ENCODE results near the gene TSPOAP1.

The TSPOAP1 gene

GRCh38 chr17:58339755-58340404 is 11.3 kb upstream of the TSPOAP1 start:
- DNase-seq: peak; percentile 47

- peak; percentile 43 for DNase-seq
These were observed 10.5 kb upstream of the TSPOAP1 start for GRCh38 chr17:58338841-58339754.

DNA sequence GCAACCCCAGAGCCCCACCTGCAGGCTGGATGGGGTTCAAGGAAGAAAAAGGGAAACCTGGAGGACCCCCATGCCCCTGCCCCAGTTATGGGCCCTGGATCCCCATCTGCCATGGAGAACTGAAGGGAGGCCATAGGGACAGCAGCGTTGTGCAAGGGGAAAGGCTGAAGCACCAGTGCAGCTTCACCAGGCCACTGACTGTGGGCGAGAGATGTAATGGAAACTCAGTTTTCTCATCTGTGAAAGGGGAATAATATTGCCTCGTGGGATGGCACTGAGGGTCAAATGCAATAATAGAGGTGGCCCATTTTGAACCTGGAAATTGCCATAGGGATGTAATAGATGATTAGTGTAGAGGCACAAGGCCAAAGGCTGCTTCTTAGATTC is 9.9 kb upstream of the TSPOAP1 start:
- DNase-seq: no peak

- peak; percentile 92 for DNase-seq
These were observed 9.2 kb upstream of the TSPOAP1 start for GRCh38 chr17:58337600-58338453.

DNA sequence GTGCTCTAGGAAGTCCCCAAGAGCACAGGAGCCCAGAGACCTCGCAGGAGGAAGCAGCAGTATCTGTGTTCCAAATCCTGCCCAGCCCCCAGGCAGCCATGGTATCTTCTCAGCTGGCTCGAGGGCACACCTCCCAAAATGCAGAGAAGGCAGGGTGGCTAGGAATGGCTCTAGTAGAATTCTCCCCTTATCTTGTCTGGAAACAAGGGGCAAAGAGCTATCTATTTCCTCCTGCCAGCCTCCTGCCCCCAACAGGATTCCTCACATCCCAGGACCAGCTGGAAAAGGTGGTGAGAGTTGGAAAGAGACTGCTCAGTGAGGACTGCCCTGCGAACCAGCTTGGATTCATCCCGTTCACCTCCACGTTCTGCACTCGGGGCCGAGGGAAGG is 8.6 kb upstream of the TSPOAP1 start:
- peak; percentile 59 for DNase-seq

DNA sequence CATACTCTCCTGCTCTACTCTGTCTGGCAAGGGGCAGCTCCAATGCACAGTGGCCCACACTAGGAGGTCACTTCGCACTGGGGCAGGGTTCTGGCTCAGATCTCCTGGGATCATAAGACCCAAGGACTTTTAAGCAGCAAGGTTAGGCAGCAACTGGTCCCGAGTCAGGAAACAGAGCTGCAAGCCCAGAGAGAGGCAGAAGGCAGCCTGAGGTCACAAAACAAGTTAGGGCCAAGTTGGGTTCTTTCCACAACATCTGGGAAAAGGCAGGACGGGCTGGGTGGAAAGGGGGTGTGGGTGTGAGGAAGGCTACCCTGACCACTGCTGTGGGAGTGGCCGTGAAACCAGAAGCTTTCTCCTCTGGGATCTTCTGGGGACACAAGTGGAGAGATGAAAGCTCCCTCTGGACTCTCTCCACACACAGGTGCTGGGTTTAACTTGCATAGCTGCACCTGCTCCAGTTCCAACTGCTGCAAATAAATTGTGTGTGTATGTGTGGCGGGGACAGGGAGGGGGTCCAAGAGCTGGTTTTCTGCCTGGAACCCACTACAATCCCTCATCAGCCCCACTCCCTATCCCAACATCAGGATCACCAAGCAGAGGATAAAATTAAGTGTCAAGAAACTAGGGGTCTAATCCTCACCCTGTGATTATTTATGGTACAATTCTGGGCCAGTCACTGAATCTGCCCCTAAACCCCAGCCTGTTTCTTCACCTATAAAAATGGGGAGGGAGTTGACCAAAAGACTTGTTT is 8.0 kb upstream of the TSPOAP1 start:
- DNase-seq: no peak

GRCh38 chr17:58335779-58336455 is 7.3 kb upstream of the TSPOAP1 start:
- DNase-seq: peak; percentile 84

GRCh38 chr17:58335061-58335731 is 6.6 kb upstream of the TSPOAP1 start:
- peak; percentile 13 for DNase-seq

- no peak for DNase-seq
These were observed 6.1 kb upstream of the TSPOAP1 start for GRCh38 chr17:58334661-58335060.

DNA sequence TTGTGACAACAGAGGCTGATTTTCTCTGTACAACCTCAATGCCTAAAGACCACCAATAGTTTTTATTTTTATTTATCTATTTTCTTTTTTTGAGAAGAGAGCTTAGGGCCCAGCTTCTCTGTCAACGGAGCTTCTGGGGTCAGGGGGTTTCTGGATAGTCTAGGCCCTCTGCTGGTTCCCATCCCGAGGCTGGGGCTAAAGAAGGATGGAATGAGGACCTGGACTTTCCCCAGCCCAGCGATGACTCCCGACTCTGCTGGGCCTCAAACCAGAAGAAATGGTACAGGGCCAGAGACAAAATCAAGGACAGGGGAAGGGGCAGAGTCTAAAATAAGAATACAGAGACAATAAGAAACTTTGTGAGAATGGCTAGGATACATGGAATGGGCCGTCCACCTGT is 5.7 kb upstream of the TSPOAP1 start:
- no peak for DNase-seq

- no peak for DNase-seq
These were observed 5.2 kb upstream of the TSPOAP1 start for GRCh38 chr17:58333736-58334207.

DNA sequence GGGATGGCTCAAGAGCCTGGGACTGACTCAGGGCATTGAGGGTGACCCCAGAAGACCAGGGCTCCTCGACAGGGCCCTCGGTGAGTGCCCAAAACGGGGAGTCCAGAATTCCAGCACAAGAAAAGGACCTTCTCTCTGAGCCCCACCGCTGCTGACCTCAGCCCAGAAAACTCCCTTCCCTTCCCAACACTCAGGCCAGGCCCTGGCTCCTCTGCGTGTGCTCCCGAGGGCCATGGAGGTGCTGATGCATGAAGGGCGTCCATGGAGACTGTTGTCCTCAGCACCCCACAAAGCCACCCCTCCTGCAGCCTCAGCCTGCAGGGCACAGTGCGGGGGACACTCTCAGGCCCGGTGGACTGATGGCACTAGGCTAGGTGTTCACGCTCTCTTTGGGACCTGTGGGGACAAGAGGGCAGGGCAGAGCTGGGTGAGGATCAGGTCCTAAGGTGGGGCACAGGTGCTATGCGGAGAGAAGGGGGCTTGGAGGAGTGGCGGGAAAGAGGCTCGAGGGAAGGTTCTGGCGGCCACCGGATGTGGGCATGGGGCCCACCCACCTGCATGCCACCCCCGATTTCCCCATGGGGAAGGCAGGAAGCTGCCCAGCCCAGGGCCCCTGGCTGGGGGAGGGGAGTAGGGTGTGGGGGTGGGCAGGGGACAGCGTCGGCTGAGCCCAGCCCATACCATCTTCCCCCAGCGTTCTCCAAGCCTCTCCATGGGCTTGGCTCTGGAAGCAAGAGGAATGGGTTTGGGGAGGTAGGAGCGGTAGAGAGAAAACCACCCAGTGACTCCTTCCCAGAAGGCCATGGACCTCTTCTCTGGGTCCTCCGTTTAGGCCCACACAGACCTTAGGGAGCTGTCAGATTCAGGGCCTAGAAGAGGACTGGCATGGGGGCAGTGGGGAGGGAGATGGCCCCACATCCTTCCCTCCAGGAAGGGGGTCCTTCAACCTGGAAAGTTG is 4.5 kb upstream of the TSPOAP1 start:
- no peak for DNase-seq

DNA sequence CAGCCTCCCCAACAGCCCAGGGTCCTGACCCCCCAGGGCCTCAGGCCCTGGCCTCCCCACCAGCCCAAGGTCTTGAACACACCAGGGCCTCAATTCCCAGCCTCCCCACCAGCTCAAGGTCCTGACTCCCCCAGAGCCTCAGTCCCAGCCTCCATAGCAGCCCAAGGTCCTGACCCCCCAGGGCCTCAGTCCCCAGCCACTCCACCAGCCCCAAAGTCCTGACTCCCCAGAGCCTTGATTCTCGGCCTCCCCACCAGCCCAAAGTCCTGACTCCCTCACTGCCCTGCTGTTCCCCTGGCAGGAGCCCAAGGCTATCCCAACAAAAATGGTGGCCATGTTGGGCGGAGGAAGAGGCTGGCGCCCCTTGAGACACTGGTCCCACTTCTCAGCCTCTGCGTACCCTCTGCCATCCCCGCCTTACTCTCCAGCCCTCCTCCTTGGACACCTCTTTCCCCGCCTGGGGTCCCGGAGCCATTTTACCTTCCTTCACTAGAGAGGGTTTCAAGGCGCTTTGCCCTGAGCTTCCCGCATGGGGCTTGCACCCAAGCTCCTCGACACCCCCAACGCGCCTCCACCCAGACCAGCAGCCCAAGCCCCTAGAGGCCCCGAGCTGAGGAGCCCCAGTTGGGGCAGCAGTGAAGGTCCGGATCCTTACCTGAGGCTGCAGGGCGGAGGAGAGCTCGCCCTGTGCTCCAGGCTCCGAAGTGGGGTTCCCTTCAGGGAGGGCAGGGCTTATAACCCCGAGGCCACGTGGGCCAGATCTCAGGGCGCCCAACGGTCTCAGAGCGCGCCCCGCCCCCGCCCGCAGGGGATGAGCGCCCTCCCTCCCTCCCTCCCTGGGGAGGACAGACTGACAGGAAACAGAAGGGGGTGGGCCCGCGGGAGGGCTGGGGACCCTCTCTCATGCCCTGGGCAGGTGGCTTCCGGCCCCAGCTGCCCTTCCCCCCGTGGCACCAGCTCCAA is 3.5 kb upstream of the TSPOAP1 start:
- DNase-seq: peak; percentile 80

- peak; percentile 59 for DNase-seq
These were observed 2.6 kb upstream of the TSPOAP1 start for GRCh38 chr17:58330997-58331814.

DNA sequence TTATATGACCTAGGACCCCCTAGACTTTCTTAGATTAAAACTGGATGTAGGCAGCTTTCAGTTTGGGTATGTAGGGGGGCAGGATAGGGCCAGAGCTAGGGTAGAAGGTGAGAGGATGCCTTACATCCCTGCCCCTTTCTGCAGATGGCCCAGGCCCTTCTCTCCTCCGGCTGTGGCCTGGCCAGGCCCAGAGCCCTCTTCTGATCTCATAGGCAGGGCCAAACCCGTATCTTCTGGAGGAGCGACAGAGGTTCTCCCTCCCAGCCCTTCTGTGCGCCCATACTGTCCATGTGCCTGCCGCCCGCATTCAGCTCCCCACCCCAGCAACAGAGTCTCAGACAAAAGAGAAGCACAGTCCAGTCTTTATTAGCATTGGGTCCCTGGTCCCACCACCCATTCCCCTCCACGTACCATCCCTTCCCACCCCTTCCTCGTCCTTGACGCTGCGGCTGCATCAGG is 2.0 kb upstream of the TSPOAP1 start:
- DNase-seq: no peak

- no peak for DNase-seq
These were observed 1.4 kb upstream of the TSPOAP1 start for GRCh38 chr17:58329810-58330537.

Data from central memory CD4-positive, alpha-beta T cell (primary cell).